ENCODE results near the gene PPIA.

Gene PPIA

DNA sequence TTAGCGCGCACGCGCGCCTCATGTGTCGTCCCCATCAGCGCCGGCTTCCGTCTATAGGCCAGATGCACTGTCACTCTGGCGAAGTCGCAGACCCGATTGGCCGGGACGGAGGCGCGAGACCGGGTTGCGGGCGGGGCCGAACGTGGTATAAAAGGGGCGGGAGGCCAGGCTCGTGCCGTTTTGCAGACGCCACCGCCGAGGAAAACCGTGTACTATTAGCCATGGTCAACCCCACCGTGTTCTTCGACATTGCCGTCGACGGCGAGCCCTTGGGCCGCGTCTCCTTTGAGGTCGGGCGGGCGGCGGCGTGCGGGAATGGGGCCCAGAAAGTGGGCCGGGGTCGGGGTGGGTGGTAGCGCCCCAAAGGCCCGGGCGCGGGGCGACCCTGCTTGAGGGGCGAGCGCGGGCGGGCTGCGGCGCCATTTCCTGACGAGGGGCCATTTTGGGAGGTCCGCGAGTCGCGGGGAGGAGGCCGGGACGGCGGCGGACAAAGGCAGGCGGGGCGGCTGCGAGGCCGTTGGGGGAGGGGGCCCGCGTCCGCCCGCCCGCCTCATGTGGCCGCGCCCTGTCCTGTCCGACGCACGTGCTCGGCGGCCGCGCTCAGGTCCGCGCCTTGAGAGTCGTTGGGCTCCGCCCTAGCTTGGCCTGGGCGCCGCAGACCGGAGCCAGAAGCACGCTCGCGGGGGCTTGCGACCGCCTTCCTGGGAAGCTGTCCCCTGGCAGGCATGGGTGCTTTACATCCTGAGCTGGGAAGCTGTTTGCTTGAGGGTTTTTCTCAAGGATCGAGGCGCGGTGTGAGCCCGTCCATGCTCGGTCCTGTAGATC lies at the start of gene PPIA:
Gene PPIA, plus strand, starts transcription at position 178 of the 825 bp plus-strand sequence. Its CDS starts 44 bp downstream, at position 222.
- H3K9me3 ChIP-seq (ENCODE audit: control insufficient read depth in 2 of 2, low read length in 2 of 2), result no peaks in the 10 kb centered on the region
- H3K27me3 ChIP-seq (ENCODE audit: control insufficient read depth in 1 of 2, insufficient read depth in 2 of 2, low read length in 2 of 2), result no peaks in the 10 kb centered on the region
- H3K4me3 ChIP-seq (ENCODE audit: low read length in 2 of 2), result peak within 1 kb of the TSS; percentile 93
- H3K4me1 ChIP-seq (ENCODE audit: control insufficient read depth, insufficient read depth, low read length), result peaks cover 18% of the 10 kb centered on the region
- H3K27ac ChIP-seq (ENCODE audit: low read length), result peak within 1 kb of the TSS; percentile 97
- H3K36me3 ChIP-seq (ENCODE audit: control insufficient read depth in 2 of 2, insufficient read depth in 2 of 2, low read length in 2 of 2), result peaks cover 14 to 19% of the 10 kb centered on the region in 2 donors
- H3K9ac ChIP-seq (ENCODE audit: low read length in 2 of 2), result peak within 1 kb of the TSS; percentile 96 to 97

DNA sequence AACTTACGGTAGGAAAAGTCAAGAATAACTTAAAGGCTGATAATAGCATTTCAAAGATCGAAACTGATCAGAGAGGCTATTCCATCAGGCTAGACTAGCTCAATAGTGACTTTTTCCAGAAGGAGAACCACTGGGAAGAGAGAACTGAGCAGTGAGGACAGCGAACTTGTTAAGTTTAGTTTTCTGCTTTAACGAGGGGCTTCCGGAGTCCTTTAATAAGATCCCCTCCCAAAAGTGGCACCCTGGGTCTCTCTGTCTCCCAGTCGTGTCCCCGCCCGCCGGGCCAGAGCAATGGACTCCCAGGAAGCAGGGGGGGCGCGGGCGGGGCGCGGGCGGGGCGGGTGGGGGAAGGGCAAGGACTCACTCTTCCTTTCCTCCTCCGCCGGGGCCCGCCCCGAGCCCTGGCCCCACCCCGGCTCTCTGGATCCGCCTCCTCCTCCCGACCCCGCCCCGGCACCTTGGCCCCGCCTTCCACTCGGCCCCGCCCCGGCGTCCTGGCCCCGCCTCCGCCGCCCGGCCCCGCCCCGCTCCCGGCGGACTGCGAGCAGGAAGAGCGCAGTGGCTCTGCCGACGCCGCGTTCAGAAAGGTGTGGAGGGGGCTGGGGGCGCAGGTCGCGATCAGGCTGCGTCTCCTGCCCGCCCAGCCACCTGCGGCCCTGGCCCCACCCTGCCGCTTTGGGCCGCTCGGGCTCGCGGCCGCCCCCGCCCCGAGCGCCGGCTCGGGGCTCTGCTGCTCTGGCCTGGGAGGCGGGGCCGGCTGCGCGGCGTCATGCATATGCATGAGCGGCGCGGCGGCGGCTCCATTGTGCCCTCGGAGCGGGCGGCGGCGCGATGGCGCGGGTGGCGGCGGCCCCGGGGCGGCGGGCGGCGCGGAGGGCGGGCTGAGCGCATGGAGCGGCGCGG lies 48.2 kb upstream of the PPIA start, which contains the start of gene ZMIZ2:
Gene ZMIZ2, plus strand, starts transcription at position 803 of the 903 bp plus-strand sequence. CDS start 7,403 bp downstream, outside the sequence.
- Histone ChIP-seq H3K36me3 (ENCODE audit: control insufficient read depth in 2 of 2, insufficient read depth in 2 of 2, low read length in 2 of 2) (peaks cover 0 to 5% of the 10 kb centered on the region in 2 donors), H3K9me3 (ENCODE audit: control insufficient read depth in 2 of 2, low read length in 2 of 2) (no peaks in the 10 kb centered on the region), H3K9ac (ENCODE audit: low read length in 2 of 2) (peak within 1 kb of the TSS; percentile 70 to 88), H3K4me1 (ENCODE audit: control insufficient read depth, insufficient read depth, low read length) (peaks cover 22% of the 10 kb centered on the region), H3K27me3 (ENCODE audit: control insufficient read depth in 1 of 2, insufficient read depth in 2 of 2, low read length in 2 of 2) (no peaks in the 10 kb centered on the region), H3K4me3 (ENCODE audit: low read length in 2 of 2) (peak within 1 kb of the TSS; percentile 79 to 86), H3K27ac (ENCODE audit: low read length) (peak within 1 kb of the TSS; percentile 76)

DNA sequence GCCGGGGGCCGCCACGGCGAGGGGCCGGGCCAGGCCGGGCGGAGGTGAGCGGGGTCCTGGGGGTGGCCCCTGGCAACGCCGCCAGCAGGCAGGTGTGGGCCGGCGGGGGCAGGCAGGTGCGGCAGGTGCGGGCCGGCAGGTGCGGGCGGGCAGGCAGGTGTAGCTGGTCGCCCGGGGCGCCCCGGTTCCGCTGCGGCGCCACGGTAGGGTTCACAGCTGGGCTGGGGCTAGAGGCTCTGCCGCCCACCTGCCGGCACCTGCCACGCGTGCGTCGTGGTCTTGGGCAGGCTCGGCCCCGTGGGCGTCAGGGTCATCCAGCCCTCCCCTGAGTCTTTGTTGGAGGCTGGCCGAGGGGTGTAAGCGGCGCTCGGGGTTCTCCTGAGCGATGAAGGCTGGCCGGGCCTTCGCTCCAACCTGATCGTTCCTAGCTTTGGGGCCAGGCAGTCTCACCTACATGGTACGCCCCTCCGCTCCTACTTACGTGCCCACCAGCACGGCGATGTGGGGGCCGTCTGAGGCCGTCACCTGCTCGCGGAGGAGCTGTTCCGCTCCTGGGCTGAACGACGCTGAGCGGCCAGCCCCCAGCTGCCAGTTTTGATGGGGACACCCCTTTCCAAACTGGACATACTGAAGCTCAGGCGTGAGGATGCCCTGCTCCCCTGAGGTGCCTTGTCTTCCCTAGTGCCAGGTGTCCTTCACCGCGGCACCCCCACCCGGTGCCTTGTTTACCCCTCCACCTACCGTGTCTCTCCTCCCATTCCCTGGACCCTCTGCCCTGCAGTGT lies 47.3 kb upstream of the PPIA start:
- no peaks in the 10 kb centered on the region for H3K27me3 ChIP-seq (ENCODE audit: control insufficient read depth in 1 of 2, insufficient read depth in 2 of 2, low read length in 2 of 2)
- H3K4me1 ChIP-seq (ENCODE audit: control insufficient read depth, insufficient read depth, low read length), result peaks cover 24% of the 10 kb centered on the region
- H3K4me3 ChIP-seq (ENCODE audit: low read length in 2 of 2), result peak overlapping the region; percentile 79 to 86
- H3K9ac ChIP-seq (ENCODE audit: low read length in 2 of 2), result peak overlapping the region; percentile 70 to 84
- peaks cover 0 to 5% of the 10 kb centered on the region in 2 donors for H3K36me3 ChIP-seq (ENCODE audit: control insufficient read depth in 2 of 2, insufficient read depth in 2 of 2, low read length in 2 of 2)
- H3K9me3 ChIP-seq (ENCODE audit: control insufficient read depth in 2 of 2, low read length in 2 of 2), result no peaks in the 10 kb centered on the region
- H3K27ac ChIP-seq (ENCODE audit: low read length), result peak overlapping the region; percentile 37

DNA sequence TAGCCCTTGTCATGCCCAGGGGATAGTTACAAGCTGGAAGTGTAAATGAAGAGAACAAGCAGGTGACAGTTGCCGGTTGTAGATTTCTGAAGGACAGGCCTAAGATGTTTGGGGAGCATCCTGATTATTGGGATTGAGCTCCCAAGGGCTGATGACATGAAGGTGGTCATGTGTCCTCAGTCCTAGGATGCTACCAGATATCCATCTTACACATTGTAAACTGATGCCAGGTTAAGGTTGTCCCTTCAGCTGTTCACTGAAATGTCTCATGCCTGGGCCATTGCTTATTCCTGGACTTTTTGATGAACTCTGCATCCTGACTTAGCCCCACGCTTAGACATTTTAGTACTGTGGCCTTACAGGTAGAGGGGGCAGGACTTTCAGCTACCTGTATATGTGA lies 46.5 kb upstream of the PPIA start:
- Histone ChIP-seq H3K4me1 (ENCODE audit: control insufficient read depth, insufficient read depth, low read length) (peaks cover 29% of the 10 kb centered on the region), H3K27ac (ENCODE audit: low read length) (peak overlapping the region; percentile 37), H3K4me3 (ENCODE audit: low read length in 2 of 2) (peak overlapping the region; percentile 79 to 86), H3K27me3 (ENCODE audit: control insufficient read depth in 1 of 2, insufficient read depth in 2 of 2, low read length in 2 of 2) (no peaks in the 10 kb centered on the region), H3K9me3 (ENCODE audit: control insufficient read depth in 2 of 2, low read length in 2 of 2) (no peaks in the 10 kb centered on the region), H3K36me3 (ENCODE audit: control insufficient read depth in 2 of 2, insufficient read depth in 2 of 2, low read length in 2 of 2) (peaks cover 0 to 5% of the 10 kb centered on the region in 2 donors), H3K9ac (ENCODE audit: low read length in 2 of 2) (peak overlapping the region; percentile 70 to 84)

DNA sequence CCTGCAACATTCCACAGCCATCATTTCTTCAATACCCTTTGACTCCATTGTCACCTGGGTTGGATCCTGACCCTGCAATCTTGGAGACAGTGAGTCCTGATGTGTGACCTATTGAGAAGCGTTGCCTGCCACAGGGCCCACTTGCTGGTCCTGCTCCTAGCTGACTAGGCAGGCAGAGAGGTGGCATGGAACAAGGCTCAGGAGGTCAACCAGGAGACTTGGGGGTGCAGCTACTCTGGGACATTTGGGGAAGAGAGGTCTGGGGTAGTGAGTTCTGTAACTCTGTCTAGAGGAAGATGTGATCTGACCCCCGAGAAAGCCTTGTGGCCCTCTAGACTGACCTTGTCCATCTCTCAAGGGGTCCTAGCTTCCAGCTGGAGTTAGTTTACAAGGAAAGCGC lies 46.1 kb upstream of the PPIA start:
- Histone ChIP-seq H3K9me3 (ENCODE audit: control insufficient read depth in 2 of 2, low read length in 2 of 2) (no peaks in the 10 kb centered on the region), H3K4me3 (ENCODE audit: low read length in 2 of 2) (peak overlapping the region in 1 of 2 donors; percentile 86), H3K36me3 (ENCODE audit: control insufficient read depth in 2 of 2, insufficient read depth in 2 of 2, low read length in 2 of 2) (peaks cover 0 to 5% of the 10 kb centered on the region in 2 donors)

DNA sequence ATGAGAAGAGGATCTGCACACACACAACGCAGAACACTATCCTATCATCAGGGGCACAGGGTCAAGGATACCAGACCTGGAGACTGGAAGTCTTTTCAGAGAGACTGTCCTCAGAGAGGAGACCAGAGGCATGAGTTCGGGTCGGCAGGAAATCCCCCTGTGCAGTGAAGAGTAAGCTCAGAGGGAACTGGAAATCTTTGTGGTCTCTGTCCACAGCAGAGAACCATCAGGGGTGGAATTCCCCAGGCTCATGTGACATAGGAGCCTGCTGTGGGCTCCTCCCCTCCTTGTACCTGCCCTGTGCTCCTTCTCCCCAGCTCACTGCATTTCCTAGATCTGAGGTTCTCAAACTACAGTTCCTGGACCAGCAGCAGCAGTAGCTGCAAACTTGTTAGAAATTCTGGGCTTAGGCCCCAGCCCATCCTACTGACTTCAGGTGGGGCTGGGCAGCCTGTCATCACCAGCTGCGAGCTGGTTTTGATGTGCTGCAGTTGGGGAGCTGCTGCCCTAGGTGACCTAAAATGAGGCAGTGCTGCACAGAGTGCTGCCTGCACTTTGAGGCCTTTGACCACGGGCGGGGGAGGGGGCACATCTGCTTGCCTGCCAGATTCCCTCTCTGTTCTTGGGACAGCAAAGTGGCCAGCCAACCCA lies 45.4 kb upstream of the PPIA start:
- Histone ChIP-seq H3K9ac (ENCODE audit: low read length in 2 of 2) (no peak overlapping the region), H3K27ac (ENCODE audit: low read length) (no peak overlapping the region), H3K4me1 (ENCODE audit: control insufficient read depth, insufficient read depth, low read length) (peaks cover 40% of the 10 kb centered on the region)

More for the DNA sequence above, 46.1 kb upstream of the PPIA start:
- peaks cover 34% of the 10 kb centered on the region for H3K4me1 ChIP-seq (ENCODE audit: control insufficient read depth, insufficient read depth, low read length)
- H3K27ac ChIP-seq (ENCODE audit: low read length), result peak overlapping the region; percentile 37
- H3K9ac ChIP-seq (ENCODE audit: low read length in 2 of 2), result no peak overlapping the region
- H3K27me3 ChIP-seq (ENCODE audit: control insufficient read depth in 1 of 2, insufficient read depth in 2 of 2, low read length in 2 of 2), result no peaks in the 10 kb centered on the region

DNA sequence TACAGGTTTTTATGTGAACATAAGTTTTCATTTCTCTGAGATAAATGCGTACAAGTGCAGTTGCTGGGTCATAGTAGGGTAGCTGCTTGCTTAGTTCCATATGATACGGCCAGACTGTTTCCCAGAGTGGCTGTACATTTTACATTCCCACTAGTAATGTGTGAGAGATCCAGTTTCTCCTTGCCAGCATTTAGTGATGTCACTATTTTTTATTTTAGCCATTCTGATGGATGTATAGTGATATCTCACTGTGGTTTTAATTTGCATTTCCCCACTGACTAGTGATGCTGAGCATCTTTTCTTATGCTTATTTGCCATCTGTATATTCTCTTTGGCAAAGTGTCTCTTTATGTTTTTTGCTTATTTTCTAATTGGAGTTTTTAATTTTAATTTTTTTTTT lies 43.7 kb upstream of the PPIA start:
- Histone ChIP-seq H3K4me1 (ENCODE audit: control insufficient read depth, insufficient read depth, low read length) (peaks cover 54% of the 10 kb centered on the region), H3K36me3 (ENCODE audit: control insufficient read depth in 2 of 2, insufficient read depth in 2 of 2, low read length in 2 of 2) (peaks cover 3 to 7% of the 10 kb centered on the region in 2 donors), H3K9ac (ENCODE audit: low read length in 2 of 2) (no peak overlapping the region)

More for the DNA sequence above, 45.4 kb upstream of the PPIA start:
- Histone ChIP-seq H3K36me3 (ENCODE audit: control insufficient read depth in 2 of 2, insufficient read depth in 2 of 2, low read length in 2 of 2) (peaks cover 0 to 5% of the 10 kb centered on the region in 2 donors), H3K9me3 (ENCODE audit: control insufficient read depth in 2 of 2, low read length in 2 of 2) (no peaks in the 10 kb centered on the region), H3K27me3 (ENCODE audit: control insufficient read depth in 1 of 2, insufficient read depth in 2 of 2, low read length in 2 of 2) (no peaks in the 10 kb centered on the region), H3K4me3 (ENCODE audit: low read length in 2 of 2) (peak overlapping the region in 1 of 2 donors; percentile 8)

DNA sequence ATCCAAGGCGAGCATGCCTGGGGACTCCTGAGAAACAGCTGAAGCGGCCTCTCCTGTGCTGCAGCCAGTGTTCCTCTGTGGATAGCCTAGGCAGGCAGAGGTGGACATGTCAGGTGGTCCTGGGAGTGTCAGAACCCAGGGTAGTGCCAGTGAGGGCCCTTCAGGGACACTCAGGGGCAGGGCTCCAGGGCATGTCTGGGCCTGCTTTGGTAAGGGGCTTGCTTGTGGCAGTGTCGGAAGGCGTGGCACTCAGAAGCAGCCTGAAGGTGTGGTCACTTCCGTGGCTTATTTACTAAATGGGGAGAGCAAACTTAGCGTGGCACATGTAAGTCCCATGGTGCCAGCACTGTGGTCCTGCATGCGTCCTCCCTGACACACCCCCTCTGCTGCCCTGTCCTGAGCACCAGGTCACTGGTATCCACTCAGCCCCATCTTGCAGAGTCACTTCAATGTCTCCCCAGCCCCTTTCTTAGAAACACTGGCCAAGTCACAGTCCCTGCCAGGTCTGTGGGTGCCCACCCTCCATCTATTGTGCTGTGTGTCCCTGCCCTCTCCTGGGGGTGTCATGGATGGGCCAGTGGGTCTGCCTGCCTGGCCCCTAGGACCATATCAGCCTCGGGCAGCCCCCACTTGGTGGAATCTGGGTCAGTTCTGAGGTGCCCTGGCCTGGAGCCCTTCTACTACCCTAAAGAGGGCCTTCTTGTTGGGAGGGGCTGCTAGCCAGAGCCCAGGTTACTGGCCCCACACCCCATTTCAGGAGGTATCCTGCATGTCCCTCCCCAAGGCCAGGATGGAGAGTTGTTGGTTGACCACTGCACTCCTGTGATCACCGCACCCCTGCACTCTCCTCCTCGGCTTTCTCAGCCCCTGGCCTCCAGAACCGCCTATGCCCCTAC lies 41.4 kb upstream of the PPIA start:
- peaks cover 45% of the 10 kb centered on the region for H3K4me1 ChIP-seq (ENCODE audit: control insufficient read depth, insufficient read depth, low read length)
- peak overlapping the region; percentile 37 for H3K27ac ChIP-seq (ENCODE audit: low read length)

More for the DNA sequence above, 43.7 kb upstream of the PPIA start:
- Histone ChIP-seq H3K4me3 (ENCODE audit: low read length in 2 of 2) (no peak overlapping the region), H3K27ac (ENCODE audit: low read length) (no peak overlapping the region), H3K9me3 (ENCODE audit: control insufficient read depth in 2 of 2, low read length in 2 of 2) (no peaks in the 10 kb centered on the region), H3K27me3 (ENCODE audit: control insufficient read depth in 1 of 2, insufficient read depth in 2 of 2, low read length in 2 of 2) (no peaks in the 10 kb centered on the region)

More for the DNA sequence above, 41.4 kb upstream of the PPIA start:
- H3K27me3 ChIP-seq (ENCODE audit: control insufficient read depth in 1 of 2, insufficient read depth in 2 of 2, low read length in 2 of 2), result no peaks in the 10 kb centered on the region
- H3K36me3 ChIP-seq (ENCODE audit: control insufficient read depth in 2 of 2, insufficient read depth in 2 of 2, low read length in 2 of 2), result peaks cover 16 to 19% of the 10 kb centered on the region in 2 donors
- H3K9ac ChIP-seq (ENCODE audit: low read length in 2 of 2), result peak overlapping the region in 1 of 2 donors; percentile 42
- no peak overlapping the region for H3K4me3 ChIP-seq (ENCODE audit: low read length in 2 of 2)
- no peaks in the 10 kb centered on the region for H3K9me3 ChIP-seq (ENCODE audit: control insufficient read depth in 2 of 2, low read length in 2 of 2)
